ENCODE results near the gene PHOSPHO2. TPM values are rescaled to one million over a fixed set of nuclear protein-coding genes. Genes with fewer than 3 reads are reported as not detected.

Gene PHOSPHO2
- total RNA-seq, 4 donors from 2014 or later = 7.1 to 17.3 (median 7.6) TPM

DNA sequence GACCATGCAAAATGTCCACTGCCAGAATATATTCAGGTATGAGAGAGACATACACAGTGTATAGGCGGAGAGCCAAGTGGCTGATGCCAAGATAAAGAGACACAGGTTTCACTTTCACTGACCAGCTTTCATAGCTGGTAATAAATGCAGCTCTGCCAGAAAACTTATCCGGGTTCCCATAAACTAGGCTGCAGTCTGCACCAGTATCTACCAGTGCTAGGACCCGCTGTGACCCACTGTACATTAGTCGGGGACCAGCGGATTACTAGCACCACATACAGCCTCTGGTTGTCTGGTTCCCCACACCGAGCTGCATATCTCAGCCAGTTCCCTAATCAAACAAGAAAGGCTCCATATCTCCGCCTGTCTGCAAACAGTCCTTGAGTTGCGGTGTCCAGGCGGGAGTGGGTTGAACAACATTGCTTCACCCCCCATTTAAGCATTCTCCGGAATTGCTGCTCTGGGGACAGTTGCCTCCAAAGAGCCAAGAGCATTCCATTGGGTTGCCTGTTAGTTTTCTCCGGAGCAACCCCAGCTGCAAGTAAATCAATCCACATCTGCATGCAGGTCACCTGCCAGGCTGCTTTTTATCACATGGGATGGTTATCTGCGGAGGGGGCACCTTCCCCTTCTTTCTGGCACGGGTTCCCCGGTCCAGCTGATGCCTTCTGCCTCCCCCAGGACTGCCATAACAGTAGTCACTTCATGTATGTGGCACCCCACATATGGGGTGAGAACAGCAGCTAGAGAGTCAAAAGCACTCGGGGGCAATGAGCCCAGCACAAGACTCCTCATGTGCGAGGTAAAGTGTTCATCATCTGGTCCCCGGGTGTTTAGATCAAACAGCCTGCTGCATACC is 21.3 kb downstream of the PHOSPHO2 start:
- Histone ChIP-seq H3K4me1 (peaks cover 0 to 21% (median 4%) of the 10 kb centered on the region in 4 donors), H3K9me3 (no peaks in the 10 kb centered on the region), H3K27ac (no peak overlapping the region), H3K4me3 (peak overlapping the region in 1 of 4 donors; percentile 20), H3K36me3 (no peaks in the 10 kb centered on the region), H3K27me3 (no peaks in the 10 kb centered on the region)
- no peak for DNase-seq (ENCODE audit: low spot score in 2 of 2)
- TF ChIP-seq, protein P1, sequence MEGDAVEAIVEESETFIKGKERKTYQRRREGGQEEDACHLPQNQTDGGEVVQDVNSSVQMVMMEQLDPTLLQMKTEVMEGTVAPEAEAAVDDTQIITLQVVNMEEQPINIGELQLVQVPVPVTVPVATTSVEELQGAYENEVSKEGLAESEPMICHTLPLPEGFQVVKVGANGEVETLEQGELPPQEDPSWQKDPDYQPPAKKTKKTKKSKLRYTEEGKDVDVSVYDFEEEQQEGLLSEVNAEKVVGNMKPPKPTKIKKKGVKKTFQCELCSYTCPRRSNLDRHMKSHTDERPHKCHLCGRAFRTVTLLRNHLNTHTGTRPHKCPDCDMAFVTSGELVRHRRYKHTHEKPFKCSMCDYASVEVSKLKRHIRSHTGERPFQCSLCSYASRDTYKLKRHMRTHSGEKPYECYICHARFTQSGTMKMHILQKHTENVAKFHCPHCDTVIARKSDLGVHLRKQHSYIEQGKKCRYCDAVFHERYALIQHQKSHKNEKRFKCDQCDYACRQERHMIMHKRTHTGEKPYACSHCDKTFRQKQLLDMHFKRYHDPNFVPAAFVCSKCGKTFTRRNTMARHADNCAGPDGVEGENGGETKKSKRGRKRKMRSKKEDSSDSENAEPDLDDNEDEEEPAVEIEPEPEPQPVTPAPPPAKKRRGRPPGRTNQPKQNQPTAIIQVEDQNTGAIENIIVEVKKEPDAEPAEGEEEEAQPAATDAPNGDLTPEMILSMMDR (IDR thresholded peaks at IDR 0.05) = no peak
- TF ChIP-seq POLR2A (IDR thresholded peaks at IDR 0.05) = no peak
- TF ChIP-seq EP300 (IDR thresholded peaks at IDR 0.05) = no peak
- 55 to 66% methylated on average over 16 to 17 of the region's 17 CpGs for WGBS, 2 donors

DNA sequence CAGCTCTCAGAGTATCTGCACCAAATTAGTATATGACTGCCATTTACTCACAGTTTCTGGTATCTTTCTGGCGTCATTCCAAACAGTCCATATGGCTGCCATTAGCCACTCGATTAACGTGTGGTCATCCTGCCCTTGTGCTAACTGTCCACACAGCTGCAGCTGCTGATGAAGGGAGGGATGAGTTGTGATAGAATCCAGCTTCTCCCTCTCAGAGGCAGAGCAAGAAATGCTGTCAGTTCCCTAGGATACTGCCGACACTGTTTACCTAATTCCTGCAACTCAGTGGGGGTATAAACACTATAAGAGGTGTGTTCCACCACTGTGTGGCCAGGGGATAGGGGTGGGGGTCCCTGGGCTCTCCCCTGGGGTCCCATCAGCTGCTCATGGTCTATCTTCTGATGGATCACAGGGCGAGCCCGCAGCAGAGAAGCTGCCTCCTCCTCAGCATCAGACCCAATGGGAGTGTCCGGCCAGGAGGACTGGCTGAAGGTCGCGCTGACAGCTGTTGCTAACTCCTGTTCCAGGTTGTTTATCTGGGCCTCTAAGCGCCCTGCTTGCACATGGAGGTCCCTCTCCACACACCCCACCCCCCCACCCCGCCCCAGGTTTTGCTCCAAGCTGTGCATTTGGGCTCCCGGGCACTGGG is 22.1 kb downstream of the PHOSPHO2 start:
- Histone ChIP-seq H3K27ac (no peak overlapping the region), H3K4me1 (peaks cover 0 to 21% (median 4%) of the 10 kb centered on the region in 4 donors), H3K9me3 (no peaks in the 10 kb centered on the region), H3K36me3 (no peaks in the 10 kb centered on the region), H3K27me3 (no peaks in the 10 kb centered on the region), H3K4me3 (peak overlapping the region in 1 of 4 donors; percentile 0)
- DNase-seq (ENCODE audit: low spot score in 2 of 2) = no peak
- TF ChIP-seq EP300 (IDR thresholded peaks at IDR 0.05) = no peak
- TF ChIP-seq, protein P1 (IDR thresholded peaks at IDR 0.05) = no peak
- no peak for TF ChIP-seq POLR2A (IDR thresholded peaks at IDR 0.05)
- WGBS, 2 donors = 54 to 55% methylated on average over 7 to 11 of the region's 12 CpGs

DNA sequence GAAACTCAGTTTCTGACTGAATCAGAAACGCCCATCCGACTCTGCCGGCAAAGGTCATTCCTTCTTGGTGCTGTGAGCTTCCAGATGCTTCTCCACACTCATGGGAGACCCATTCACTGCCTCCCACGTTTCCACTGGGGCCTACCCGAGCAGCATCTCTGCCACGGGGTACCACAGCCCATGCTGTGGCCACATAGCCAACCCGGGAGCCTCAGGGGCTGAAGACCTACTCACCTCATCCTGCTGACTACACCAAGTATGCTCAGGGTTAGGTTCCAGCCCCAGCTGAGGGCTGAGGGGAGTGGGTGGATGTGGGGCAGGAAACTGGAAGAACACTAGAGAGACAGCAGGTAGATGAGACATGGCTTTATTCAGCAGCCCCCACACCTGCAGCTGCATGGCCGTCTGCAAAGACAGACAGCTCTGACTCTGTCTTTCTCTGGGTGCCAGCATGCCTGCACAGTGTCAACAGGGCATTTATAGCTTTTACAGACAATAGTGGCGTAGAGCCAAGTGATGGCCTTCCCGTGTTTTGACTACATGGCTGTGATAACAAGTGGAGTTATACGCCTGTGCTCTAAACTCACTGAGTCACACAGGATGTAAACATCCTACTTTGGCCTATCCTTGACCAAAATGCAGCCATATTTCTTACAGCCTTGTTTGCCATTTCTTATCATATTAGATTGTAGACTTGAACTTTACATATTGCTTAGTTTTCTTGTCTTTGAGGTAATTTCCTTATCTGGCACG is 22.8 kb downstream of the PHOSPHO2 start:
- Histone ChIP-seq H3K4me3 (no peak overlapping the region), H3K36me3 (no peaks in the 10 kb centered on the region), H3K4me1 (peaks cover 0 to 21% (median 4%) of the 10 kb centered on the region in 4 donors), H3K27ac (no peak overlapping the region), H3K9me3 (no peaks in the 10 kb centered on the region), H3K27me3 (no peaks in the 10 kb centered on the region)
- TF ChIP-seq EP300 (IDR thresholded peaks at IDR 0.05) (no peak), POLR2A (IDR thresholded peaks at IDR 0.05) (no peak)
- TF ChIP-seq, protein P1 (IDR thresholded peaks at IDR 0.05) = no peak
- 56 to 67% methylated on average over 12 of the region's 12 CpGs for WGBS, 2 donors
- no peak for DNase-seq (ENCODE audit: low spot score in 2 of 2)

- no peak for DNase-seq (ENCODE audit: low spot score in 2 of 2)
- TF ChIP-seq, protein P1 (IDR thresholded peaks at IDR 0.05) = no peak
- no peak for TF ChIP-seq POLR2A (IDR thresholded peaks at IDR 0.05)
- no peak for TF ChIP-seq EP300 (IDR thresholded peaks at IDR 0.05)
- WGBS, 2 donors = 82 to 85% methylated on average over 4 of the region's 4 CpGs
- Histone ChIP-seq H3K27me3 (no peaks in the 10 kb centered on the region), H3K27ac (no peak overlapping the region), H3K36me3 (no peaks in the 10 kb centered on the region), H3K4me1 (peaks cover 0 to 21% (median 4%) of the 10 kb centered on the region in 4 donors), H3K4me3 (no peak overlapping the region), H3K9me3 (no peaks in the 10 kb centered on the region)
These were observed 23.4 kb downstream of the PHOSPHO2 start for GRCh38 chr2:169717691-169718063.

Data from tibial nerve (tissue), 4 donors.